HG03196 (cell line): ENCODE data around the gene PARP8.

Experiments
- ATAC-seq: cut with Tn5 transposase; IDR thresholded peaks from one replicate; pipeline ENCODE4 v1.9.1; 2021; ENCODE audit not compliant: unreplicated experiment

The PARP8 gene

GRCh38 chr5:50839472-50839871 lies 173.0 kb downstream of the PARP8 start:
- ATAC-seq = no peak

DNA sequence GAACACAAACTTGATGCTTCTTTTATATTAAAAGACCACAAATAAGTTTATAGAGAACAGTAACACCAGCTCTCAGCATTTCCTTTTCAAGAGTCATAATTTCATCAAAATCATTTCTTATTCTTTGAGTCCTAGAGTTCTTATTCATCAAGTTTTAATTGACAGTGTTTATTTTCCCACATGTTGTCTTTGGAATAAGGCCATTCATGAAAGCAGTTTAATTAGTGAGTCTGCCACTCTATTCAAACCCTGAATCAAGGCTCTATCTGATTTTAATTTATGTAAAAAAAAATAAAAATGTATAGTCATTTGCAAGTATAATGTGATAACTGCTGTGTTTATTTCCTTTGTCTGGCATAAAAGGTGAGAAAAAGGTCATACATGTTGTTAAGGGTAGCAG lies 176.7 kb downstream of the PARP8 start:
- no peak for ATAC-seq

- ATAC-seq = no peak
Observed at GRCh38 chr5:50846261-50846660, 179.8 kb downstream of the PARP8 start.

GRCh38 chr5:50849554-50849953 lies 183.1 kb downstream of the PARP8 start:
- ATAC-seq = no peak

- ATAC-seq = peak; percentile 87
Observed at GRCh38 chr5:50853151-50853550, 186.7 kb downstream of the PARP8 start.

- ATAC-seq = no peak
Observed at GRCh38 chr5:50854082-50854481, 187.6 kb downstream of the PARP8 start.

DNA sequence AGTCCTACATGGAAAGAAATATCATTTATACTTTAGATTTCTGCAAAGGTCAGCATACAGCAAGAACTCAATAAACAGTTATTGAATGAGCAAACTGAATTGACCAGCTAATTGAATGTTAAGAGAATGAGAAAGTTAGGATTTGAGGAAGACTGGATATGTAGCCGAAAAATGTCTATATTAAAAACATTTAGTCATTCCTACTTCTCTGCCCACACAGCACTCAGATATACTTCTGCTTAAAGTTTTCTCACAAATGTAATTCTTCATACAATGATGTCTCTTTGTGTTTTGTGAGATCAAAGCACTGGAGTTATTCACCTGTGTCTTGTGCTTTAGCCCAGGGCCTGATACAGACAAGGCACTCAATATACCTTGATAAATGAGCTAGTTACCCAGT lies 188.6 kb downstream of the PARP8 start:
- no peak for ATAC-seq

DNA sequence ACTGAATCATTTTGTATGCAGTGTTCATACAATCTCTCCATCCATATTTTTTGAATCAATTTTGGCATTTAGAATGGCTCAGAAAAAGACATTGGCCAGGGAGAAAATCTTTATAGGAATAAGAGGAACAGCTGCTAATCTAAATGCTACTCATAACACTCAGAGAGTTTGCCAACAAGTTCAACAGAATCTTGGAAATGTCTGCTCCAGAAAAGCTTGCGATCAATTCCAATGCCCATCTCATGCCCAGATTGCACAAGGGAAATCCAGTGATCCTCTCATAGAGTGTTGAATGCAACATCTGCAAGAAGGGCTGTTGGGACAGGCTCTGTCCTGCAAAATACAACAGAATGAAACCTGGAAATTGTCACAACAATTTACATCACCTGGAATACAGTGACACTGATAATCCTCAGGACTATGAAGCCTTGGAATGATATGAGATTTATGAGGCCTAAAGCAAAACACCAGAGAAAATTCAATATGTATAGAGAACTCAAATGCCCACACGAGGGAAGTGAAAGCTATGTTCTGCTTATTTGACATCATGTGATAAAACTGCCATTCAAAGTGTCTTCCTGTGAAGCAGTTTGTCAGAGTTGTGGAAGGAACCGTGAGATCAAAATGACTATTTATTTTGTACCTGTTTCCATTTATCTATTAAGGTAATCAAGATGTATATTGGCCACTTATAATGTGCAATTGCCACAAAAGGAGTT lies 190.1 kb downstream of the PARP8 start:
- ATAC-seq = peak; percentile 61

GRCh38 chr5:50863534-50864170 lies 197.2 kb downstream of the PARP8 start:
- no peak for ATAC-seq

DNA sequence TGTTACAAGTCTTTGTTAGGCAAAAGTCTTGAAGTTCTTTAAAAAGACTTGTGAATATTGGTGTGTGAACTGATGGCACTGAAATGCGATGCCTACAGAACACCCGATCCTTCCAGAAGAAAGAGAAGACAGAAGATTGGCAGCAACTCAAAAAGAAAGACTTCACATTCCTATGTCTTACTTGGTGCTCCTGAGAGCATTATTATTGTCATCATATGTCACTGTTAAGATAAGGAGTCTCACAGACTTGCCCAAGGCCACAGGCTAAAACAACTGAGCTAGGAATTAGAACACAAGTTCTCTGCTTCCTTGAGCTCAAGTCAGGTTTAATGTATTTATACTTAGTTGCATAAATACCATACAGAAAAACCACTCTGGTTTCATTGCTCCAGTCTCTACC lies 198.0 kb downstream of the PARP8 start:
- ATAC-seq = no peak

DNA sequence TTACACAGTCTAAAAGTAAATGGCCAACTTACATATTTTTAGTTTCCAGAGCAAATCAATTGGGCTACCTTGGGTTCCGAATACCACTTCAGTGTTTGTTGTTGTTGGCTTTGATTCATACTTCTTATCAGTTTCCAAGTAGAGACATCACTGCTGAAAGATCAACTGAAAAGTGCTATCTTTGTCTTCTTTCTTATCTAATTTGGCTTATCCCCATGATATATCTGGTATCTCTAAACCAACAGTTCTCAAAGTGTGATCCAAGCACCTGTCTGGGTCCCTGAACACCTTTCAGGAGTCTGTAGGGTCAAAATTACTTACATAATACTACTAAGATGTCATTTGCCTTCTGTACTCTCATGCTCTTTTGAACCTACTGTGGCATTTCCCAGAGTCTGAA lies 200.0 kb downstream of the PARP8 start:
- no peak for ATAC-seq

- ATAC-seq = no peak
Observed at GRCh38 chr5:50867140-50867539, 200.7 kb downstream of the PARP8 start.

- ATAC-seq = no peak
Observed at GRCh38 chr5:50873595-50874277, 207.3 kb downstream of the PARP8 start.

- no peak for ATAC-seq
Observed at GRCh38 chr5:50874306-50875001, 208.0 kb downstream of the PARP8 start.

- ATAC-seq = no peak
Observed at GRCh38 chr5:50875002-50875344, 208.5 kb downstream of the PARP8 start.

GRCh38 chr5:50878470-50878869 lies 212.0 kb downstream of the PARP8 start:
- no peak for ATAC-seq

GRCh38 chr5:50881407-50881806 lies 215.0 kb downstream of the PARP8 start:
- no peak for ATAC-seq

GRCh38 chr5:50886657-50887345 lies 220.4 kb downstream of the PARP8 start:
- no peak for ATAC-seq

- no peak for ATAC-seq
Observed at GRCh38 chr5:50887889-50888633, 221.6 kb downstream of the PARP8 start.

GRCh38 chr5:50888751-50889150 lies 222.3 kb downstream of the PARP8 start:
- ATAC-seq = no peak
